GM21619 (cell line): ENCODE measurements around the gene TM9SF3.

Experiments used
- ATAC-seq: cut with Tn5 transposase; IDR thresholded peaks from one replicate; pipeline ENCODE4 v1.9.1; 2021; ENCODE audit not compliant: unreplicated experiment

TM9SF3 gene

DNA sequence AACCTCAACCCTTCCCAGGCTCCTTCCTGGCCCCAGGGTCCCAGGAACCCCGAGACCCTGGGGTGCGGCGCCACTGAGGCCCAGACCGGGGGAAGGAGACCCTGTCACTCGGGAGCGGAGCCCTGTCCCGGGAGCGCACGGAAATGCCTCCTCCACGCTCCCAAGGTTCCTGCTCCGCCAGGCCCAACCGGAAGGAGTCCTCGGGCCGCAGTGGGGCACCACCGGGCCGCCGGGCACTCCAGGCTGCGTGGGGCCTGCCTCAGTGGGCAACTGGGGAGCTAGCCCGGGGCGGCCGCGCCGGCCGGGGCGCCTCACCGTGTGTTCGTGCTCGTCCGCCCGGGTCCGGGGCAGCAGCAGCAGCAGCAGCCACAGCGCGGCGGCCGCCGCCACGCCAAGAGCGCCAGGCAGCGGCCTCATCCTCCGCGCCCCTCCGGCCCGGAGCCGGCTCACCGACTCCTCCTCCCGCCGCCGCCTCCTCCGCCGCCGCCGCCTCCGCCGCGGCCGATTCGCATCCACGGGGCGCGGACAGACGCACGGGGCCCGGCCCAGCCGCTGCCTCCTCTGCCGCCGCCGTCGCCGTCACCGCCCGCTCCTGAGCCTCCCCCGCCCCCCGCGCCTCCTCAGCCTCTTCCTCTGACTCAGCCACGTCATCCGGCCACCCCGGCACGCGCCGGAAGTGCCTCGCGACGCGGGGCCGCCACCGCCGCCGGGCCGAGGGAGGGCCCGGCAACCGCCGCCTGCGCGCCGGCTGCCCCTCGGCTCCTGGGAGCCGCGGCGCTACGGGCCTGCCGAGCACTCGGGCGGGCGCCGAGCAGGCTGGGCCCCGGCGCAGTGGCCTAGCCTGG lies at the start of gene TM9SF3:
Gene TM9SF3 (minus strand): TSS at position 594 of the 845 bp plus-strand sequence. CDS start 177 bp downstream, at position 417.
- ATAC-seq, result peak; percentile 69

DNA sequence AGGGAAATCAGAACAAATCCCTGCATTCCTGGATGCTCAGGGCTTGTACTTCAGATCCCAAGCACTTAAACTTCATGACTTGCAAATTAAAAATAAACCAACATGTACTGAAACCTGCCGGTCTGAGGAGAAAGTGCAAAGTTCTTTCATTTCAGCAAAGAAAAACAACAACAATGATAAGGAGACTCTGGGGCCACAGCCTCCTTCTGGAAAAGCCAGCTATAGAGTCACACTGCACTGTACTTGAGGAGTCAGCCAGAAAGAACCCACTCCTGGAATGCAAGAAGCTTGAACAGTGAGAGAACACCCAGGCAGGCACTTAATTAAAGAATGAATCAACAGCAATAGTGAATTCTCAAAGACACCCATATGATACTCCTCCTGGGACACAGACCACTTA lies 49.7 kb upstream of the TM9SF3 start:
- ATAC-seq, result no peak

DNA sequence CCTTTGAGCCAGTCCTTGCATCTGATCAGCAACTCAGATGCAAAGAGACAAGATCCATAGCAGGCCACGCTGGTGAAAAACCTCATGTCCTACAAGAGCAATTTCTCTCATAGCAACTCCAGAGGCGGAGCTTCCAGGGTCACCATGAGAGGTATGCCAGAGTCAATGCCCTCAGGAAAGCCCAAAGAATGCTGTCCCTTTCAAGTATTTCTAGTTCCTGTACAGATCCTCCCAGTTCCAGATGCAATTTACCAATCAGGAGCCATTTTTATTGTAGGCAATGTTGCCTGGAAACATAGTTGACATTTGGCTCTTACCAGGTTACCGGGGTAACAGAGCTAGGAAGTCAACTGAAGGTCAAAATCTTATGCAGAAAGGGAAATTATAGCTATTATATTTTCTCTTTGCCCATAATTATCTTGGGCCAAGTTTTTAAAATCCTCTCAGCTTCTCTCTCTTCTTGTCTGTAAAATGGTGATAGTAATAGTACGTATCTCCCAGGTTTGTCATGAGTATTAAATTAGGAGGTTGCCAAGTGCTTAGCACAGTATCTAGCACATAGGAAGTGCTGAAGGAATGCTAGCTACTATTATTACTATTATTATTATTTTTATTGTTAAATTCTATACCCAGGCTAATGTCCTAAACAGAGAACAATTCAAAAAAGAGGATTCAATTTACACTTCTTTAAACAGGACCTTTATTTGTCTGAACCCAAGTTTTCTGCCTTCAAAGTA lies 46.3 kb upstream of the TM9SF3 start:
- ATAC-seq, result no peak

DNA sequence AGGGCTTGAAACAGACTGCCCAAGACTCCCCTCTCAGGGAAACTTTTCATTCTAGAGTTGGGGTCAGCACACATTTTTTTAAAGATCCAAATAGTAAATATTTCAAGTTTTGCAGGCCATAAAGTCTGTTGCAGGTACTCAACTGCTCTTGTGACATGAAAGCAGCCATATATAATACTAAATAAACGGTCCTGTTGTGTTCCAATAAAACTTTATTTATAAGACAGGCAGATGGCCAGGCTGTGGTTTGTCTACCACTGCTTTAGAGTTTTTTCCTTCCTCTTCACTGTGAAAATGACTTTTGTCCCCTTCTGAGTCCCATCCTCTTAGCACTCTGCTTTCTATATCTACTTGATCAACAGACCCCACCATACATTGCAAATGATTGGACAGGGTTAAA lies 40.5 kb upstream of the TM9SF3 start:
- ATAC-seq, result no peak

DNA sequence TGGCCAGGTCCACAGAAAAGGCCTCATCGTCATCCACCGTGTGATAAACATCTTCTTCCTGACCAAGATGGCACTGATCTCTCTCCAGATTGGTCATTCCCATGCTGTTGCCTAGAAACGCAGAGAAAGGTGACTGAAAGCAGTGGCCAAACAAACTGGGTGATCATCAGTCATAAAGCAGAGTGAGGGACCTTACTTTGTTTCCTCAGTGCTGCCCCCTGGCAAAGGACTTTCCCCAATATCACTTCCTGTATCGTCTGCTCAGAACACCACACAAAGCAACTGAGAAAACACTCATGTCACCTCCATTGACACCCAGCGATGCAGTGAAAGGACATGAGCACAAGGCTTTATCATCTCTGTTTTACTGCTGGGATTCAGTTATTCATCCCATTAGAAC lies 40.0 kb upstream of the TM9SF3 start:
- ATAC-seq, result no peak

DNA sequence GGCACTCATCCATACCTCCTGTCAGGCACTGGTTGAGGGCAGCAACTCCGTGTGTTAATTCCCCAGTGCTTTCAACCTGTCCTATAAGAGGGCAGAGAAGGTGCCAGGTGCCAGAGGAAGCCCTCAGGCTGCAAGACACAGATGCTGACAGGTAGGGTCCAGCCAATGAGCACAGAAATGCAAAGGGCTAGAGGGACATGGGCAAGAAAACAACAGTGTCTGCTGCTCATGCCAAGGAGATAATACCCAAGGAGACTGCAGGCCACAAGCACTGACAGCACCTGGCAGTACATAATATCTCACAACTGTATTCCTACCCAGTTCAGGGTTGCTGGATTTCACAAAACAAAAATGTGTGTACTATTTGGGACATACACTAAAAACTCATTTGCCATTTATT lies 38.4 kb upstream of the TM9SF3 start:
- no peak for ATAC-seq

DNA sequence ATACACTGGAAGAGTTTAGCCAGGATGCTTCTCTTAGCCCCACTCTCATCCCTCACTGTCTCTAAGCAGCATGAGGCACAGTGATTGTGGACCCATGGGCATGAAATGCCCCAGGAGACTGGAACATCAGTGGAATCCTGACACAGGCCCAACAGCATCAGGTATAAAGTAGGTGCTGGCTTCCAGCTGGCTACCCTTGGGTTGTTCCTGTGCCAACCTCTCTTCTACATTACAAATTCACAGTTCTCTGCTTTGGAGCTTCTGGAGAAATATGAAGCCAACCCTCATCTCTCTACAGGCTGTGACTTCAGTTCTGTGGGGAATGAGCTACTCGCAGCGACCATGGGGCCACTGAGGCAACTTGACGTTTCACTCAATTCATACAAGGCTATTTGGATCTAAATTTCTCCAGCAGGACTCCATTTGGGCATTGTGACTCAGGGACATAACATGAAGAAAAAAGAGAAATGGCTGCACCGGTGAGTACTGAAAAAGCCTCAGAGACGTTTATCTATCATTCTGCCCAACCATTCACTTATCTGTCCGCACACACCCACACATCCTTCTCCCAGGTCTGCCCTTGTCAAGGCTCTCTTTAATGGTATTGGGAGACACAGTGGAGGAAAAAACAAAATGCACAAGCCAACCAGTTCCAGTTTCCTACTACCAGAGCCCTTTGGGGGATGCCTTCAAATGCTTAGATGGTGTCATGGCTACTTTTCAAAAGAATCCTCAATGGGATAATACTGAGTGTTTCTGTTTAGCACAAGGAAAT lies 35.4 kb upstream of the TM9SF3 start:
- ATAC-seq, result no peak

DNA sequence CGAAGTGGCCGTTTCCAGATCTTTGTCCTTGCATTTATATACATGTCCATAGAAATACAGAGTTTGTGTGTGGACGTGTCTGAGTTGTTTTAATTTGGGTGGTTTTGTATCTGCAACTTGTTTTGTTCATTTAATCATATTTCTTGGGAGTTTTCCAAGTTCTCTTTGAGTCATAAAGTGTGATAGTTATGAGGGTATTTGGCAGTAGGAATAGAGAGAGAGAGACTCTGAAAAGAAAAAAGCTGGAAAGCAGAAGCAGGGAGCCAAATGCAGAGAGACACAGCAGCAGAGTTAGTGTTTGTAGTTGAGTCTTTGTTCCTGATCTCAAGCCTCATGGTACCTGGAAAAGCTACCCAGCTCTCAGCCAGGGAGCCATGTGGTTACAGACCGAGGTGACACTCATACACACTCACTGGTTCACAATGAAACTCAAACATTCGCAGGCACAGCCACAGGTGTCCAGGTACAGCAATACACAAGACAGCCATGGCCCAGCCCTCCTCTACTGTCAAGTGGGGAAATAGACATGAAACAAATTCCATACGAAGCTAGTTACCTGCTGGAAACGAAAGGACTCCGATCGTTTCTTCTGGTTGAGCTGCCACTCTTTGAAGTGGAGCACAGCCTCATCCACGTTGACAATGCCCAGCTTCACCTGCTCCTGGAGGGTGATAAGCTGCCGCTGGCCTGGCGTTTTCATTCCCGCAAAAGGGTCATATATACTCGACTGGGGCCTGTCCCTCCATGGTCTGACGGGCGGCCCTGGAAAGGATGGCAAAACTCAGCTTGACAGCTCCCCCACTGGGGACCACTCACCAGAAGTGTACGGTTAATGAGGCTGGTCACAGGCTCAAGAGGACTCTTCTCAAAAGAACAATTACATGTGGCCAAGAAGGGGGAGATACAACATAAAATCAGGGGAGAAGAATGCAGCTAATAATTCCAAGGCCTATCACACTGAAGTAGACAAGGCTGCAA lies 33.3 kb upstream of the TM9SF3 start:
- no peak for ATAC-seq

DNA sequence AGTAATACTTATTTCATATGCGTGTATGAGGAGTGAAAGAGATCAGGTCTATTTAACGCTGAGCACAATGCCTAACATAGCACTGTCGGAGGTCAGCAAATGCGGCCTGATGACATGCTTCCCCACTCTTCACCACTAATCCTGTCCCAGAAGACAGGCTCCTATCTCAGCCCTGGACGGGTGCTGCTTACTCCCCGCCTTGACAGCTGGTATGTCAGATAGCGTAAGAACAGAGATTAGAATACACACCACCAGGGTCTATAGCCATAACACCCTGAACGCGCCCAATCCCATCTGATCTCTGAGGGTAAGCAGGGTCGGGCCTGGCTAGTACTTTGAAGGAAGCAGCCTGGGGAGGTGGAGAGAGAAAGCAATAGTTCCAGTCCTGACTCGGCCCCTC lies 32.3 kb upstream of the TM9SF3 start:
- no peak for ATAC-seq

DNA sequence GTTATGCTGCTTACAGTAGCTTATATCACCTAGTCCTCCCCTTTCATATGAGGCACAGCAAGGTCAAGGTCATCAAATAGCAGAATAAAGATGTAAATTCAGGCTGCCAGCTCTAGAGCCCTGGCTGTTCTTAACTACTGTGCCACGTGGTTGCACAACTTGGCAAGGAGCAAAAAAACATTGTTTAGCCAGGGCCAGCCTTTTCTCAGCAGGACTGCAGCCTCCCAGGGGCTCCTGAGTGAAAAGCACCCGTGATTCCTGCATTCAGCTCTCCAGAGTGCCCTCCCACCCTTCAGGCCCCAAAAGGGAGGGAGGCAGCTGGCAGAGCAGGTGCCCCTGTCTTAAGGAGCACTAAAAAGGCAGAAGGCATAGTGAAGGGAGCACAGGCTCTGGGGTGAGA lies 31.8 kb upstream of the TM9SF3 start:
- ATAC-seq, result no peak

DNA sequence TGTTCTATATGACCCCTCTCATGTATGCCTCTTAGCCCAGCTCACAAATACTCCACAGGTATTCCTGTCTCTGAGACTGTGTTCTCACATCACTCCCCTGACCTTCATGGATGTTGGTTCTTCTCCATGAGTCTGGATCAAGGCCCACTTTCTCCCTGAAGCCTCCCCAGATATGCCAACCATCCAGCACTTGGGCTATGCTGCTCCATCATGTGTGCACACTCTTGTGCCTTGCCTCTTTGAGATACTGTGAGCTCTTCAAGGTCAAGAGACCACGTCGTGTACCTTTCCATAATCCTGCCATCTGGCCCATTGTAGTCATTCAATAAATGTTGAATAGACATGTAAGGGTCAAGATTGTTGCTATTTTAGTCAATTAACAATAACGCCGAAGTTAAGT lies 30.1 kb upstream of the TM9SF3 start:
- no peak for ATAC-seq

DNA sequence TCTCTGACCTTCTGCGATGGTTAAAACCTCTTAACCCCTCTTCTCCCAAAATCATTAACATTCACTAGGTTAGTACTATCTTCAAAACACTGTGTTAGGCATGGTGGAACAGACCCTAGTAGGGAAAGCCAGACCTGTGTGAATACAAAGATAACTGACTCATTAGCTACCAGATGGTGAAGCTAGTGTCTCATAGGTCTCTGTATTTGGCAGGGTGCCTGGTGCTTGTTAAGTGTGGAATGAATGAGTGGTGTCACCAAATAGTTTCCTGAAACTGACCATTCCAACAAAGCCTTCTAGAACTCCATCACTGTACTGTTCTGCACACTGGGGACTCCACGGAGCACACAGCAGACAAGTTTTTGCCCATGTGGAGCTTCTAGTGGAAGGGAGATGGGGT lies 27.7 kb upstream of the TM9SF3 start:
- ATAC-seq, result no peak

DNA sequence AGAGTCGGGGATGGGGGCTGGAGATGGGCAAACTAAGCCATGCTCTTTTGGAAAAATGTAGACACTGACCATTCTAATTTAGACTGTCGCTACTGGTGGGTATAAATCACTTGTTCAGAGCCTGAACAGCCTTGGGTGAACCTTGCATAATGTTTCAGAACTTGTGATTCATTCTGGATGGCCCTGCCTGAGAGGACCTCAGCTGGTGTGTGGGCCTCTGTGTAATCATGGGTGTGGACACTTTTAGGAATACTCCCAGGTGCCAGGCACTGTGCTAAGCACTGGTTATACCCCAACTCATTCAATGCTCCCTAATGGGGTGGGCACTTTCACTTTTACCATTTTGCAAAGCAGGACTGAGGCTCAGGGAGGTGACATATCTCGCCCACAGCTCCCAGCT lies 26.8 kb upstream of the TM9SF3 start:
- ATAC-seq, result no peak

DNA sequence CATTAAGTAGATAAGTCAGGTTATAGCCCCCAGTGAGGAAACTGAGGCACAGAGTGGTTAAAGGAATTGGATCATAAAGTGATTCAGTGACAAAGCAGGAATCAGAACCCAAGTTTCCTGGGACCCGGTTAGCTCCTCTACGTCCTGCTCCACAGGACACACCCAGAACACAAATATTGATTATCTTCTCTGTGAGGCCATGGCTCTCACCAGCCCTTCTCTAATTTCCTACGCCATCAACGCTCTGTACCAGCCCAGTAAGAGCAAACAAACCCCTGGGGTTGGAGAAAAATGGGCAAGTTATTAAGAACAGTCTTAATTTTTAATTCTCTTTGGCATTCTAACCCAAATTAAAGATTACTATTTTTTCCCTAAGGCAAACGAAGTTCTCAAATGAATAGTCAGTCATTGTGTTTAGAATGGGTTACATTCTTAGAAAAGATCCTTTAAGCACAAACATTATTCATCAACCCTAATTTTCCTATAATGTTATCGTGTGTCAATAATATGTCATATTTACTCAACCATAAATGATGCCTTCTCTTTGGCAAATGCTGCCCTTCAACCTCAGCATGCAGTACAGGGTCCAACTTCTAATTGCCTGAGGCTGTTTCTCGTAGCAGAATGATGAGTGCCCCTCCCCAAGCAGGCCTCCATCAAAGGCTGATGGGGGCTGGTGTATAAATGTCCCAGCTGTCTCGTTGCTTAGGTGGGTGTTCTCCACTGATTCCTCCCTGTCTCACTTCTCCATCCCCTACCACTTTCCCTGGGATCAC lies 25.4 kb upstream of the TM9SF3 start:
- no peak for ATAC-seq

DNA sequence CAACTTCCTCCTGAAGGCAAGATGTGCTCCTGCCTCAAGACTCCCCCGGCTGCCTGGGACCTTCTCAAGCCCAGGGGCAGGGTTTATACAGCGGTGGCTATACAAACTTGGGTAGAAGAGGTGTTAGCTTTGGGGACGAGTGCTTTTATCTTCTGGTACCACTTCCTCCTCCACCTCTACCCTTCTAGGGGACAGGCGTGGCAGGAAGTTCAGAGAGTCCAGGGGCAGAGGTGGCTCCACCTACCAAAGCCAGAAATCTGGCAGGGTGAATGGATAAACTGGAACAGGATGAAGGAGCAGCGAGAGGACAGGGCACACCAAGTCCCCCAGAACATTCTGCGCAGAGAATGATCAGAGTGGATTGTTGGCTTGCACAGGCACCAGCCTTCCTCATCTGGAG lies 24.0 kb upstream of the TM9SF3 start:
- no peak for ATAC-seq

DNA sequence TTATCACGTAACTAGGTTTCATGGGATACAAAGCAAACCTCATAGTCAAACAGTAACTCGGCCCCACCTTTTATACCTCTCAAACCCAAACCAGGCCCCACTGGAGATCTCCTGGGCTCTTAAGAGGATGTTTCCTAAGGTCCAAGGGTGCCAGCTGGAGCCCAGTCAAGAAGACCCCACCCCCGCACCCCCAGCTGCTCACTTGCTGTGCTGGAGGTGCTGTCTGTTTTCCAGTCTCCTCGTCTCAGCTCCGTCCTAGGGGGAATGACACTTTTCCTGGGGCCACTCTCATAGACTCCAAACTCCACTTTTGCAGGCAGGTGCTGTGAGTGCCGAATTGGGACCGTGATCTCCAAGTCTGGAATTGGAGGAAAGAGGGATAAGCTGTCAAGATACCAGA lies 22.7 kb upstream of the TM9SF3 start:
- no peak for ATAC-seq

DNA sequence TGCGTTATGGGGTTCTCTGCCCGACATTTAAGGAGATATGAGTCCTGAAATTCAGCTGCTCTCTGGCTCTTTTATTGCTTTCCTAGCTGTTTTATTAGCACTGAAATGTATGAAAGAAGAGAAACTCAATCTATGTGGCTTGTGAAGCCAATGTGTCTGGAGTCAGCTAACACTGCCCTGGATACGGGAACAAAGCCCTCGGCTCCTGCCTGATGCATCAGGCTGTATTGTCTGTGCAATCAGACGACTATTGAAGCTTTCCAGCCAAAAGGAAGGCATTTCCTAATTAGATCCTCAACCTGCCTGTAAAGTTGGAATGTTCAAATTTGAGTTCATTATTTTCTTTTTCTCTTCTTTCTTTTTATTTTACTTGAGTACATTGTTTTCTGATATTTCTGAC lies 22.0 kb upstream of the TM9SF3 start:
- no peak for ATAC-seq

DNA sequence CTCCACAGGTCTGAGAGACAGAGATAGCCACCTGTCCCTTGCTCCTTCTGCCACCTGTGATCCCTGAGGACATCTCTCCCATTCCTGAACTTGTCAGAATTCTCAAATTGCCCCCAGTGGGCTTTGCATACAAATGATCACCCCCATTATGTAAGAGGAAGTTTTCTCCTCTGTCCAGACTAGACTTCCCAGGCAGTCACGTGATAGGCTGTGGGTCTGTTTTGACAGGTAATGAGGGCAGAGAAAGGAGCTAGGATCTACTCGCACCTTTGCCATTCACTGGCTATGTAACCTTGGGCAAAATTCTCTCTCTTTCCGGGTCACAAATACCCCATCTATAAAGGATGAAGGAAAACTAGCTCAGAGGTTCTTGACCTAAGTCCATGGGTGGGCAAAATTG lies 21.4 kb upstream of the TM9SF3 start:
- ATAC-seq, result no peak

DNA sequence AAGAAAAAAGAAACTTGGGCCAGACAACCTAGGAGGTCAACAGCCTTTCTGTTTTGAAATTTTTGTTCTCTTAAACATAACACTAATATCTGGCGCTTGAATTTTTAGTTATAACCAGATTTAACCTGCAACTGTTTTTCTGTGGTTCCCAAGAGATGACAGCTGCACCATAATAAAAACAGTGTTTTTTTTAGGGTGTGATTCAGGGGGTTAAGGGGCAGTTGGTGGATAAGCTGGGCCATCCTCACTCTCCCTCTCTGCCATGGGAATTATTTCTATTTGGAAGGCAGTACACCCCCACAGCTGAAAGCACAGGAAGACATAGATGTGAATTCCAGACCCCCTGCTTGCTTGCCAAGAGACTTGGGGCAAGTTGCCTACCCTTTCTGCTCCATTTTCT lies 20.1 kb upstream of the TM9SF3 start:
- no peak for ATAC-seq

DNA sequence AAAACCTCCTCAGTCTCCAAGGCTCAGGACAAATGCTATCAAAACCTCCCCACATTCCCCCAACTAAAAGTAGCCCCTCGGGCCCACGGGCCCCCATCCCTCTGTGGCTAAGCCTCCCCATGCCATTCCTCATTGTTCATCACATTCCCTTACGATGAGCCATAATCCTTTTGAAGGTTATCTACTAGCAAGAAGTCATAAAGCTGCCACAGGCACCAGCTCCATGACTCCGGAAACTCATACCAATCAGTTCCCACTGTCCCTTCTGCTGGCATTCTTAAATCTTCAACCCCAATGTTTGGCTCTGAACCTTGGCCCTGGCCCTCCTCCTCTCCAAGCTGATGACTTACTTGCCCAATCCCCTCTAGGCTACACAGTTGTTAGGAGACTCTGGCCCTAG lies 19.4 kb upstream of the TM9SF3 start:
- no peak for ATAC-seq
